H1 (cell line): ENCODE measurements around the gene C1orf174. TPM values are rescaled to one million over a fixed set of nuclear protein-coding genes. Genes with fewer than 3 reads are reported as not detected.

Experiments
- CTCF ChIA-PET: fragments of 300-600 bp; sonication (Branson Sonifier 250); formaldehyde crosslinking; loops from one replicate; lab custom pipeline; 2021; ENCODE audit not compliant: partially characterized antibody; lab: Charles Lee
- POLR2A ChIA-PET: fragments of 300-600 bp; sonication (Branson Sonifier 250); formaldehyde crosslinking; loops from one replicate; lab custom pipeline; 2021; ENCODE audit warnings: inconsistent platforms; ENCODE audit not compliant: partially characterized antibody; lab: Charles Lee
- DNase-seq, 2 experiments: peaks; one replicate each; pipeline versions ENCODE4 v3.0.0 to v3.0.0-alpha.2; 2010 to 2022; ENCODE audit warnings: low spot score in 2 of 2, low read depth in 1 of 2, mixed read lengths in 1 of 2
- FAIRE-seq: peaks from 2 replicates; lab custom pipeline; 2011; peaks lifted over from hg19 to GRCh38; lab: Jason Lieb, UNC
- H2AFZ ChIP-seq: 2 replicates; pipeline ENCODE4 v1.8.1; 2012; ENCODE audit warnings: low read length, inconsistent platforms
- H2AK5ac ChIP-seq: 2 replicates; pipeline ENCODE4 v1.6.1; 2013; ENCODE audit warnings: low read depth, low read length
- H2BK120ac ChIP-seq: replicated peaks from 2 replicates; pipeline ENCODE3; 2013; ENCODE audit warnings: low read depth, low read length, inconsistent platforms
- H2BK12ac ChIP-seq: 2 replicates; pipeline ENCODE4 v1.6.1; 2013; ENCODE audit warnings: low read depth, low read length
- H2BK15ac ChIP-seq: 2 replicates; pipeline ENCODE4 v1.6.1; 2013; ENCODE audit warnings: low read length
- H2BK20ac ChIP-seq: 2 replicates; pipeline ENCODE4 v1.6.1; 2013; ENCODE audit warnings: low read length
- H2BK5ac ChIP-seq: 2 replicates; pipeline ENCODE4 v1.6.1; 2013; ENCODE audit warnings: low read depth, low read length
- H3K14ac ChIP-seq: 2 replicates; pipeline ENCODE4 v1.6.1; 2013; ENCODE audit warnings: inconsistent platforms; ENCODE audit not compliant: insufficient read length
- H3K18ac ChIP-seq: 2 replicates; pipeline ENCODE4 v1.6.1; 2013; ENCODE audit warnings: low read length; ENCODE audit errors: extremely low read depth
- H3K23ac ChIP-seq: 2 replicates; pipeline ENCODE4 v1.6.1; 2013; ENCODE audit warnings: inconsistent platforms; ENCODE audit not compliant: insufficient read length
- H3K23me2 ChIP-seq: 2 replicates; pipeline ENCODE4 v1.6.1; 2013; ENCODE audit warnings: low read depth, low read length
- H3K27ac ChIP-seq: 2 replicates; pipeline ENCODE4 v1.6.1; 2011; ENCODE audit warnings: low read depth, low read length, inconsistent platforms
- H3K27me3 ChIP-seq, 4 experiments: replicated peaks in 1 of 4; 1 replicate in 1 of 4; 2 replicates in 3 of 4; pipeline versions ENCODE4 v1.6.1 to v1.8.1; 2011 to 2013; ENCODE audit warnings: low read length in 3 of 4, mild to moderate bottlenecking in 3 of 4, inconsistent platforms in 2 of 4, mixed read lengths in 2 of 4, moderate library complexity in 1 of 4; ENCODE audit not compliant: control insufficient read depth in 3 of 4, insufficient read depth in 3 of 4; ENCODE audit errors: extremely low read depth in 1 of 4
- H3K36me3 ChIP-seq, 4 experiments: 2 replicates each; pipeline versions ENCODE4 v1.6.1 to v1.8.1; 2011 to 2013; ENCODE audit warnings: mild to moderate bottlenecking in 4 of 4, low read length in 3 of 4, moderate library complexity in 2 of 4, control low read depth in 1 of 4, inconsistent platforms in 1 of 4; ENCODE audit not compliant: insufficient read depth in 4 of 4, control insufficient read depth in 2 of 4
- H3K4ac ChIP-seq: replicated peaks from 2 replicates; pipeline ENCODE3; 2013; ENCODE audit warnings: low read length, low read depth, mixed read lengths, inconsistent platforms; ENCODE audit not compliant: insufficient read length
- H3K4me1 ChIP-seq, 4 experiments: replicated peaks in 1 of 4; 1 replicate in 1 of 4; 2 replicates in 3 of 4; pipeline versions ENCODE4 v1.6.1 to v1.8.1; 2011 to 2013; ENCODE audit warnings: low read length in 3 of 4, inconsistent platforms in 2 of 4, mixed read lengths in 1 of 4; ENCODE audit not compliant: insufficient read depth in 4 of 4, control insufficient read depth in 3 of 4
- H3K4me2 ChIP-seq, 2 experiments: 2 replicates each; pipeline versions ENCODE4 v1.6.1 to v1.8.1; 2011 to 2013; ENCODE audit warnings: low read depth in 2 of 2, low read length in 2 of 2, control low read depth in 1 of 2, inconsistent platforms in 1 of 2, mild to moderate bottlenecking in 1 of 2; ENCODE audit not compliant: insufficient read depth in 1 of 2
- H3K4me3 ChIP-seq, 4 experiments: fragments of 200-600, 300-600 bp in 1 of 4; sonication (generic), shearing (Covaris generic), sonication (Bioruptor Twin) in 1 of 4; 2 replicates each; pipeline versions ENCODE4 v1.5.1 to v1.8.1; 2011 to 2016; ENCODE audit warnings: low read length in 4 of 4, low read depth in 3 of 4, control low read depth in 2 of 4, inconsistent platforms in 2 of 4, mild to moderate bottlenecking in 2 of 4, mixed read lengths in 1 of 4, moderate library complexity in 1 of 4; ENCODE audit not compliant: insufficient read depth in 2 of 4; ENCODE audit errors: extremely low read depth in 1 of 4
- H3K56ac ChIP-seq: replicated peaks from 2 replicates; pipeline ENCODE3; 2013; ENCODE audit warnings: low read depth, mild to moderate bottlenecking, mixed read lengths, low read length, inconsistent platforms; ENCODE audit not compliant: insufficient read length
- H3K79me1 ChIP-seq: 2 replicates; pipeline ENCODE4 v1.6.1; 2013; ENCODE audit warnings: low read depth, low read length, control low read depth
- H3K79me2 ChIP-seq, 2 experiments: 2 replicates each; pipeline versions ENCODE4 v1.6.1 to v1.8.1; 2012 to 2013; ENCODE audit warnings: low read length in 2 of 2, mild to moderate bottlenecking in 2 of 2, inconsistent platforms in 1 of 2; ENCODE audit not compliant: insufficient read depth in 2 of 2, control insufficient read depth in 1 of 2
- H3K9ac ChIP-seq, 4 experiments: replicated peaks in 1 of 4; 1 replicate in 1 of 4; 2 replicates in 3 of 4; pipeline versions ENCODE4 v1.6.1 to v1.8.1; 2011 to 2013; ENCODE audit warnings: low read depth in 3 of 4, low read length in 3 of 4, control low read depth in 2 of 4, mild to moderate bottlenecking in 2 of 4, moderate library complexity in 2 of 4, inconsistent platforms in 1 of 4; ENCODE audit errors: extremely low read depth in 1 of 4
- H3K9me3 ChIP-seq, 2 experiments: 2 replicates each; pipeline versions ENCODE4 v1.6.1 to v1.8.1; 2012 to 2013; ENCODE audit warnings: mild to moderate bottlenecking in 2 of 2, moderate library complexity in 2 of 2, control low read depth in 1 of 2, inconsistent platforms in 1 of 2, low read depth in 1 of 2, low read length in 1 of 2, mixed read lengths in 1 of 2; ENCODE audit not compliant: insufficient read depth in 2 of 2
- H4K20me1 ChIP-seq, 2 experiments: replicated peaks in 1 of 2; 2 replicates each; pipeline versions ENCODE3 to v1.8.1; 2011 to 2013; ENCODE audit warnings: inconsistent platforms in 2 of 2, low read length in 2 of 2, mild to moderate bottlenecking in 1 of 2; ENCODE audit not compliant: insufficient read depth in 2 of 2, control insufficient read depth in 1 of 2
- H4K5ac ChIP-seq: 2 replicates; pipeline ENCODE4 v1.6.1; 2013; ENCODE audit warnings: low read length, low read depth, mixed read lengths, inconsistent platforms; ENCODE audit not compliant: insufficient read length
- H4K8ac ChIP-seq: 2 replicates; pipeline ENCODE4 v1.8.0; 2013; ENCODE audit warnings: mild to moderate bottlenecking, moderate library complexity, low read length, inconsistent platforms; ENCODE audit not compliant: insufficient read depth; ENCODE audit errors: extremely low read depth
- H4K91ac ChIP-seq: replicated peaks from 2 replicates; pipeline ENCODE3; 2013; ENCODE audit warnings: low read length, mixed read lengths, inconsistent platforms; ENCODE audit not compliant: insufficient read length
- BCL11A ChIP-seq, 2 experiments: IDR thresholded peaks; one replicate each; pipeline ENCODE4 v1.6.1; 2011; ENCODE audit warnings: low read depth in 2 of 2, low read length in 2 of 2, mild to moderate bottlenecking in 2 of 2
- CBX8 ChIP-seq: fragments of 300-800, 300-1000 bp; sonication (generic); IDR thresholded peaks from 2 replicates; pipeline ENCODE4 v1.7.1; 2016; ENCODE audit warnings: low read depth, low read length, borderline replicate concordance
- CTCF ChIP-seq, 3 experiments: IDR thresholded peaks; 1 replicate in 2 of 3; 2 replicates in 1 of 3; pipeline versions ENCODE4 v1.5.1 to v1.6.1; 2011; ENCODE audit warnings: low read length in 3 of 3, mild to moderate bottlenecking in 3 of 3, inconsistent platforms in 2 of 3, low read depth in 1 of 3, moderate library complexity in 1 of 3; ENCODE audit not compliant: insufficient read depth in 1 of 3; ENCODE audit errors: control extremely low read depth in 1 of 3
- FOSL1 ChIP-seq: IDR thresholded peaks from 2 replicates; pipeline ENCODE4 v1.6.1; 2011; ENCODE audit warnings: mild to moderate bottlenecking, low read depth, low read length, moderate library complexity; ENCODE audit not compliant: insufficient read depth
- MAFK ChIP-seq: IDR thresholded peaks from 2 replicates; pipeline ENCODE4 v1.6.1; 2012; ENCODE audit warnings: low read depth, mild to moderate bottlenecking, improper control_type of control experiment, low read length
- MAX ChIP-seq: IDR thresholded peaks from 2 replicates; pipeline ENCODE4 v1.6.1; 2012; ENCODE audit warnings: inconsistent platforms
- SRF ChIP-seq: IDR thresholded peaks from 2 replicates; pipeline ENCODE4 v1.6.1; 2011; ENCODE audit warnings: mild to moderate bottlenecking, low read depth, low read length, moderate library complexity
- USF2 ChIP-seq: IDR thresholded peaks from 2 replicates; pipeline ENCODE4 v1.6.1; 2011; ENCODE audit warnings: low read length, improper control_type of control experiment
- YY1 ChIP-seq: IDR thresholded peaks from 2 replicates; pipeline ENCODE4 v1.6.1; 2011; ENCODE audit warnings: low read depth, mild to moderate bottlenecking, low read length
- WGBS, 2 experiments: shearing (Covaris generic) in 1 of 2; methylation state at CpG; one replicate each; pipeline versions ENCODE4 v1.1.6 to v1.1.7; 2013 to 2015; ENCODE audit warnings: low lambda C conversion rate in 2 of 2, mixed read lengths in 2 of 2, inconsistent platforms in 1 of 2, low coverage in 1 of 2, missing lambda C conversion rate in 1 of 2; ENCODE audit not compliant: insufficient replicate concordance in 2 of 2, insufficient coverage in 1 of 2, insufficient read length in 1 of 2; ENCODE audit errors: extremely low coverage in 1 of 2, missing lambda C conversion rate in 1 of 2; 5-methylcytosine and 5-hydroxymethylcytosine counted together
- polyA plus RNA-seq, 7 experiments: library from polyadenylated mRNA; depleted of rRNA in 3 of 7; stranded (reverse) in 5 of 7; unstranded in 2 of 7; fragments of >200 nt in 5 of 7; fragments of 200-250 nt in 2 of 7; gene quantifications; 1 replicate in 5 of 7; 2 replicates in 1 of 7; 4 replicates in 1 of 7; pipeline versions ENCODE4 v1.2.1 to v1.2.3, GENCODE V29; 2011 to 2013; ENCODE audit warnings: missing spikeins in 2 of 7, mixed read lengths in 2 of 7
- total RNA-seq: library from RNA; stranded (reverse); fragmentation: NEBNext Ultra II Directional; extraction: Animal tissue kit (Norgen Biotek cat#: 25700); gene quantifications from 2 replicates; pipeline ENCODE4 v1.2.1, GENCODE V29; 2021

The C1orf174 gene
- total and polyA plus RNA-seq, 2 of the 8 experiments (the other 6 are each of a cell fraction or from before 2014, with no cell fraction given), result 28.4 to 32.4 TPM

GRCh38 chr1:3891329-3891865, 8.7 kb downstream of the C1orf174 start:
- H2BK12ac ChIP-seq, result no peak overlapping the region
- ChIA-PET POLR2A (interaction anchor here (1.4 kb wide), 1 partner anchor 9 kb away, joined by 5 read pairs; the partner anchor contains the start of gene C1orf174), CTCF (interaction anchor here (1.0 to 1.6 kb wide), 2 partner anchors 9 to 165 kb away, joined by 3 read pairs; no protein-coding TSS in a partner anchor)
- H4K5ac ChIP-seq, result no peak overlapping the region
- no peak overlapping the region for H3K4me3 ChIP-seq
- no peak overlapping the region for H2BK5ac ChIP-seq
- H3K79me1 ChIP-seq, result peaks cover 11% of the 10 kb centered on the region
- H3K27me3 ChIP-seq, result no peaks in the 10 kb centered on the region
- H2AK5ac ChIP-seq, result no peak overlapping the region
- no peak overlapping the region for H3K4me2 ChIP-seq
- no peak overlapping the region for H3K23ac ChIP-seq
- 88% methylated on average over 16 of the region's 17 CpGs; no CpG with 5 or more reads in 1 of the 2 experiments for WGBS, 2 experiments
- H3K9ac ChIP-seq, result no peak overlapping the region
- H3K27ac ChIP-seq, result no peak overlapping the region
- H2AFZ ChIP-seq, result no peak overlapping the region
- no peak overlapping the region for H3K14ac ChIP-seq
- H2BK15ac ChIP-seq, result no peak overlapping the region
- peaks cover 7 to 18% of the 10 kb centered on the region in 2 experiments for H4K20me1 ChIP-seq
- no peak for DNase-seq
- H3K4me1 ChIP-seq, result no peaks in the 10 kb centered on the region
- H2BK120ac ChIP-seq, result no peak overlapping the region
- no peak overlapping the region for H3K56ac ChIP-seq
- no peak overlapping the region for H3K4ac ChIP-seq
- H3K36me3 ChIP-seq, result peaks cover 14 to 25% (median 20%) of the 10 kb centered on the region in 4 experiments; a peak in 6 of 8 replicates
- H3K23me2 ChIP-seq, result no peaks in the 10 kb centered on the region
- H3K9me3 ChIP-seq, result no peaks in the 10 kb centered on the region
- H4K91ac ChIP-seq, result no peak overlapping the region
- no peak for FAIRE-seq
- H3K79me2 ChIP-seq, result peaks cover 3 to 32% of the 10 kb centered on the region in 2 experiments; a peak in 3 of 4 replicates
- H2BK20ac ChIP-seq, result no peak overlapping the region
- H4K8ac ChIP-seq, result no peak overlapping the region
- H3K18ac ChIP-seq, result no peak overlapping the region
- TF ChIP-seq BCL11A (IDR thresholded peaks at IDR 0.05; ENCODE audit: low read depth in 2 of 2, low read length in 2 of 2) (no peak), USF2 (no peak), CBX8 (no peak), MAX (no peak), MAFK (no peak), YY1 (no peak), SRF (no peak), FOSL1 (no peak), CTCF (IDR thresholded peaks at IDR 0.05; ENCODE audit: control extremely low read depth in 1 of 3, insufficient read depth in 1 of 3, low read depth in 1 of 3, low read length in 3 of 3) (no peak)
